HS-5 (cell line): ENCODE results near the gene RPL18.
"Not testable (repeated sequence)": the region's sequence is repeated elsewhere in the genome, so short reads cannot be mapped to it uniquely, and the experiment has no call there.

Experiments used
- DNase-seq: peaks from one replicate; pipeline ENCODE4 v3.0.0-alpha.2; 2012; ENCODE audit warnings: low read depth

RPL18 gene

GRCh38 chr19:48618916-48619691 is at the start of gene RPL18, which contains the start of gene SPHK2:
Gene RPL18, minus strand, starts transcription at chr19:48619178. Its CDS starts 35 bp downstream, at chr19:48619143.
Gene SPHK2, plus strand, starts transcription at chr19:48619506. Its CDS starts 1,009 bp downstream, at chr19:48620515.
- peak; percentile 98 for DNase-seq

- DNase-seq, result no peak
These were observed 49.8 kb upstream of the RPL18 start for GRCh38 chr19:48668761-48669160.

GRCh38 chr19:48668332-48668731 is 49.4 kb upstream of the RPL18 start:
- no peak for DNase-seq

- DNase-seq, result no peak
These were observed 46.8 kb upstream of the RPL18 start for GRCh38 chr19:48665786-48666185.

- no peak for DNase-seq
These were observed 45.5 kb upstream of the RPL18 start for GRCh38 chr19:48664476-48664875.

GRCh38 chr19:48663667-48664066 is 44.7 kb upstream of the RPL18 start:
- DNase-seq, result no peak

DNA sequence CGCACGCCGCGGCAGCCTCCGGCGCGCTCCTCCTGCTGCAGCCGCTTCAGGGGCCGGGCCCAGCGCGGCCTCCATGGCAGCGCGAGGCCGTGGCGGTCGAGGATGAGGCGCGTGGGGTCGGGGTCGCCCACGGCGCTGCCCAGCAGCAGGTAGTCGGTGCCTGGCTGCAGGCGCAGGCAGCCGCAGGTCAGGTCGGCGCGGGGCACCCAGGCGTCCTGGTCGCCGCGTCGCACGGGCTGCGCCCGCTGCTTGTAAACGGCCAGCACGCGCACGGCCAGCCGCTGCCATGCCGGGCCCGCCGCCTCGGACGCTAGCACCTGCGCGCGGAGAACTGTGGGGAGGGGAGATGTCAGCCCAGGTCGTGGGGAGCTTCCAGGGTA is 42.7 kb upstream of the RPL18 start:
- DNase-seq, result no peak

DNA sequence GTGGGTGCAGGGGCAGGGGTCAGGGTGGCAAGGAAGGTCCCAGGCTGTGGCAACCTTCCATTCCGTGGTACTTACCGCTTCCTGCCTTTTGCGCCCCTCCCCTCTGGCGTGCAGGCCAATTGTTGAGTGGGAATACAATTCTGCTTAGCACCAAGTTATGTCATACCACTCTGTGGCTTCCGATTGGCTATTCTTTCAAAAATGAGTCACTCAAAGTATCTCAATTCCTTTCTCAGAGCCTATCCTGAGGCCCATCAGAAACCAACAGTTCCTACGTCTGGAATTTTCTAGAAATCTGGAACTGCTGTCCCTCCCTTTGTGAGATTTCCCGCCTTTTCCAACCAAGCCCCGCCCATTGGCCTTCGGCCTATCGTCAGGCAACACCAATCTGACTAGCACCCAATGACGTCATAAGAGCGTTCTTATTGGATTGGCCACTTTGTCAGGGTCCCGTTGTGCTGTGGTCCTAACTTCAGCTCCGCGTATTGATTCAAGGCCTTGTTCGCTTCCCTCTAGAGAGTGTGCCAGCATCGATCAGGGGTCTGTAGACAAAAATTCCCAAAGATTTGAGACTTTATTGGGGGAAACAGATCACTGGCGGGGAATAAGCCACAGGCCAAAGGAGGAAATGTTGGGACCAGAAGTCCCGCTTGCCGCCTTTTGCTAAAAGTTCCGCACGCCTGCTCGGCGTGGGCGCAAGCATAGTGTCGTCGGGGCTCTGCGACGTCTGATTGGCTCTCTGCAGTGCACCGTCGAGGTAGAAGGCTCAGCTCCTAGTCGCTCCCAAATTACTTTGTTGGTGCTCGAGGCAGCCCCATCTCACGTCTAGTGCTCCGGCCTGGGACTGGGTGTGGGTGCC is 42.1 kb upstream of the RPL18 start:
- peak; percentile 91 for DNase-seq

GRCh38 chr19:48659768-48660167 is 40.8 kb upstream of the RPL18 start:
- DNase-seq, result no peak

GRCh38 chr19:48658483-48658882 is 39.5 kb upstream of the RPL18 start:
- no peak for DNase-seq

DNA sequence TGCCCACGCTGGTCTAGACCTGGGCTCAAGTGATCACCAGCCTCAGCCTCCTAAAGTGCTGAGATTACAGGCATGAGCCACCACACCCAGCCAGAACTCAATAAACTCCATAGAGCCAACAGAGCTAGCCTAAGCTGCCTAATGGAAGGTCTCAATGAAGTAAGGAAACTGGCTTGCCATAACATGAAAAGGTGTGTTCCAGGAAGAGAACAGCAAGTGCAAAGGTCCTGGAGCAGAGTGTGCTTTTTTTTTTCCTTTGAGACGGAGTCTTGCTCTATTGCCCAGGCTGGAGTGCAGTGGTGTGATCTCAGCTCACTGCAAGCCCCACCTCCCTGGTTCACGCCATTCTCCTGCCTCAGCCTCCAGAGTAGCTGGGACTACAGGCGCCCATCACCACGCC is 38.9 kb upstream of the RPL18 start:
- not testable (repeated sequence) for DNase-seq

DNA sequence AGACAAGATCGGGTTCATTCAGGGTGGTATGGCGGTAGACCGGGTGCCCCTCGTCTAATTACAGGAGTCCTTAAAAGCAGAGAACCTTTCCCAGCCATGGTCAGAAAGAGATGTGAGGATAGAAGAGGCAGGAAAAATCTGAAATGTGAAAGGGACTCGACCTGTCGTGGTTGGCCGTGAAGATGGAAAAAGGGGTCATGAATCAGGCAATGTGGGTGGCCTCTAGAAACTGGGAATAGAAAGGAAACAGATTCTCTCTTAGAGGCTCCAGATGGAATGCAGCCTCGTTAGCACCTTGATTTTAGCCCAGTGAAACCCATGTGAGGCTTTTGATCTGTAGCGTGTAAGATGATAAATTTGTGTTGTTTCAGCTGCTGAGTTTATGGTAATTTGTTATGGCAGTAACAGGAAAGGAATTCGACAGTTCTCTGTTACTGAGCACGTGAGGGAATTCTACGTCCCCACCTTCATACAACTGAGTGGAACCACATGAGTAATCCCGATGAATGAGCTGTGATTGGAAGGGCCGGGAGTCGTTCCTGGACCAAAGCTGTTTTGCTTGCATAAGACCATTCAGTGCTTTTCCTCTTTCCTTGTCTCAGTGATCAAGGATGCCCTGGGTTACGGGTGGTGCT is 38.0 kb upstream of the RPL18 start:
- DNase-seq, result peak; percentile 94

GRCh38 chr19:48654299-48655059 is 35.5 kb upstream of the RPL18 start:
- DNase-seq, result no peak

GRCh38 chr19:48651683-48652048 is 32.7 kb upstream of the RPL18 start:
- no peak for DNase-seq

DNA sequence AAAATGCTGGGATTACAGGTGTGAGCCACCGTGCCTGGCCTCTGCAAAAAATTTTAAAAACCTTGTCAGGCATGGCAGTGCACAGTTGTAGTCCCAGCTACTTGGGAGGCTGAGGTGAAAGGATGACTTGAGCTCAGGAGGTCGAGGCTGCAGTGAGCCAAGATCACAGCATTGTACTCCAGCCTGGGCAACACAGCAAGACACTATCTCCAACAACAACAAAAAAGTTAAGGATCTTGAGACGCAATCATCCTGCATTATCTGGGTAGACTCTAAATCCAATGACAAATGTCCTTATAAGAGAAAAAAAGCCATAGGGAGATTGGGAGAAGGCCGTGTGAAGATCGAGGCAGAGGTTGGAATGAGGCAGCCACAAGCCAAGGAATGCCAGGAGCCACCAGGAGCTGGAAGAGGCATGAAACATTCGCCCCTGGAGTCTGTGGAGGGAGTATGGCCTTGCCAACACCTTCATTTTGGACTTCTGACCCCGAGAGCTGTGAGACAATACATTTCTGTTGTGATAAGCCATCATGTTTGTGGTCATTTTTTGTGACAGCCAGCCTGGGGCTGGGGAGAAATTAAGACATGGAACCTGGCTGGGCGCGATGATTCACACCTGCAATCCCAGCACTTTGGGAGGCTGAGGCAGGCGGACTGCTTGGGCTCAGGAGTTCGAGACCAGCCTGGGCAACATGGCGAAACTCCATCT is 32.1 kb upstream of the RPL18 start:
- no peak for DNase-seq

DNA sequence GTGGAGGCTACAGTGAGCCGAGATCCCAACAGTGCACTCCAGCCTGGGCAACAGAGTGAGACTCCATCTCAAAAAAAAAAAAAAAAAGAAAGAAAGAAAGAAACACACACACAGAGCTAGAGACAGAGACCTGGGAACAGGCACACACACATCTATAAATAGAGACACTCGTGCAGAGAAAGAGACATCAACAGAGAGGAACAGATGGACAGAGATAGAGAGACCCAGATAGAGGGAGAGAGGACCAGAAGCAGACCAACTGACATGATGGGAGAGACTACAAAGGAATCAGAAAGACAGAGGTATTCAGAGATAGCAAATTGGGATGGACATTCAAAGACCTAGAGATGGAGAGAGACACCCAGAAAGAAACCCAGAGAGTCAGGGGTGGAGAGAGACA is 29.2 kb upstream of the RPL18 start:
- no peak for DNase-seq

DNA sequence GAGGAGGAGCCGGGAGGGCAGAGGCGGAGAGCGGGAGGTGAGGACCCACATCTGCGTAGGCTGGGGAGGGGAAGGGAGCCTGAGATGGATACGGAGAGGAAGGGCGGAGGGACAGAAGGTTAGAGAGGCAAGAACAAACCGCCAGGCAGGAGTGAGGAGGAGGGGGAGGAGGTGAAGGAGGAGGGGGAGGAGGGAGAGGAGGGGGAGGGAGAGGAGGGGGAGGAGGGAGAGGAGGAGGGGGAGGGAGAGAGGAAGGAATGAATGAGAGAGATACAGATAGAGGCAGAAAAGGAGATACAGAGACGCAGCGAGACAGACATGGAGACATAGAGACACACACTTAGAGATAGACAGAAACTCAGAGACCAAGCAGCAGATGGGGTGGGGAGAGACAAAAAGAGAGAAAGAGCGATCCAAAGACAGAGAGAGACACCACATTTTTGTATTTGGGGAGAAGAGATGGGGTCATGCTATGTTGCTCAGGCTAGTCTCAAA is 27.8 kb upstream of the RPL18 start:
- DNase-seq, result no peak

DNA sequence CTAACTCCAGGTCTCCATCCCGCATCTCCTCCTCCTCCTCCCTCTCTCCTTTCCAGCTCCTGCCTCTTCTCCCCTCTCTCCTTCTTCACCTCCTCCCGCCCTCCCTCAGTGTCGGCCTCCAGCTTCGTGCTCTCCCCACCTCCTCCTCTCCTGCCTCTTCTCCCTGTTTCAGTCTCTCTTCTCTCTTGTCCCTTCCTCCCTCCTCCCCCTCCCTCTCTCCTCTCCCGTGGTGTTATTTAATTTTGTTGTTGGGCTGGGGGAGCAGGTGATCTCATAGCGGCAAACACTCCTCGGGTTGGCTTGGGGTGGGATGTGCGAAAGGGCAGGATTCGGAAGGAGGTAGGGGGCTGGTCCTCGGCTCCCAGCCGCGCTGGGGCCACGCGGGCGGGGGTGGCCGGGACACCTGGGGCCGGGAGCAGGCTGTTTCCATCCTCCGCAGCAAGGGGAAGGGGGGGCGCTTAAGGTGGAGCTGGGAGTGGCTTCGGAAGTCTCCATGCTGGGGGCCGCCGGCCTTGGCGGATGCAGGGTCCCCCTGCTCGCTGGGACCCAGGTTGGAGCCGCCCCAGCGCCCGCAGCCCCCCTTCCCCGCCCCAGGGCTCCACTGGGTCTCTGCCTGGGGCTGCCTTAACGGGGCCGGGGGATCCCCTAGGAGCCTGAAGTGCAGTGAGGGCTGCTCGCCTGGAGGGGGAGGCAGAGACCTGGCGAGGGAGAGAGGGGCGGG is 27.2 kb upstream of the RPL18 start, which contains the start of gene CA11:
TSS of gene CA11 (minus strand) at position 187 of the 721 bp plus-strand sequence. CDS start 555 bp downstream, outside the sequence.
- DNase-seq, result no peak

GRCh38 chr19:48645620-48646000 is 26.6 kb upstream of the RPL18 start:
- no peak for DNase-seq
